H9 (cell line): ENCODE results near the gene BAG1. TPM values are rescaled to one million over a fixed set of nuclear protein-coding genes. Genes with fewer than 3 reads are reported as not detected.

ENCODE experiments used
- DNase-seq: peaks from one replicate; pipeline ENCODE4 v3.0.0-alpha.2; 2017
- H2AFZ ChIP-seq: one replicate; pipeline ENCODE4 v1.6.1; 2013; ENCODE audit warnings: mild to moderate bottlenecking, low read length, control low read depth, moderate library complexity
- H2AK5ac ChIP-seq: 2 replicates; pipeline ENCODE4 v1.6.1; 2013; ENCODE audit warnings: low read length, control low read depth, mixed read lengths; ENCODE audit not compliant: insufficient read length
- H2BK120ac ChIP-seq: one replicate; pipeline ENCODE4 v1.6.1; 2013; ENCODE audit warnings: low read depth, mild to moderate bottlenecking, low read length, control low read depth, inconsistent platforms; ENCODE audit not compliant: poor library complexity, severe bottlenecking
- H2BK12ac ChIP-seq: 2 replicates; pipeline ENCODE4 v1.6.1; 2013; ENCODE audit warnings: low read length, control low read depth, mixed read lengths, low read depth; ENCODE audit not compliant: insufficient read length
- H2BK15ac ChIP-seq: 2 replicates; pipeline ENCODE4 v1.6.1; 2013; ENCODE audit warnings: low read depth, low read length, control low read depth
- H2BK20ac ChIP-seq: one replicate; pipeline ENCODE4 v1.6.1; 2013; ENCODE audit warnings: low read depth, mild to moderate bottlenecking, low read length, control low read depth, inconsistent platforms; ENCODE audit not compliant: poor library complexity, severe bottlenecking
- H2BK5ac ChIP-seq: 2 replicates; pipeline ENCODE4 v1.6.1; 2013; ENCODE audit warnings: low read length, control low read depth, mixed read lengths; ENCODE audit not compliant: insufficient read length
- H3K14ac ChIP-seq: 2 replicates; pipeline ENCODE4 v1.6.1; 2013; ENCODE audit warnings: low read length, control low read depth; ENCODE audit not compliant: insufficient read depth
- H3K18ac ChIP-seq: 2 replicates; pipeline ENCODE4 v1.6.1; 2013; ENCODE audit warnings: low read depth, mild to moderate bottlenecking, mixed read lengths, low read length, control low read depth; ENCODE audit not compliant: insufficient read length
- H3K23ac ChIP-seq: 2 replicates; pipeline ENCODE4 v1.6.1; 2013; ENCODE audit warnings: low read length, control low read depth, mixed read lengths, low read depth; ENCODE audit not compliant: insufficient read length
- H3K23me2 ChIP-seq: 2 replicates; pipeline ENCODE4 v1.6.1; 2013; ENCODE audit warnings: low read depth, mild to moderate bottlenecking, mixed read lengths, low read length, control low read depth; ENCODE audit not compliant: insufficient read length, poor library complexity, severe bottlenecking
- H3K27ac ChIP-seq: 2 replicates; pipeline ENCODE4 v1.5.1; 2013; ENCODE audit warnings: low read length, control low read depth, mixed read lengths, low read depth; ENCODE audit not compliant: insufficient read length
- H3K27me3 ChIP-seq: 2 replicates; pipeline ENCODE4 v1.6.1; 2013; ENCODE audit warnings: low read length, control low read depth, inconsistent platforms; ENCODE audit not compliant: insufficient read depth
- H3K4ac ChIP-seq: 2 replicates; pipeline ENCODE4 v1.6.1; 2013; ENCODE audit warnings: low read depth, mild to moderate bottlenecking, control low read depth, inconsistent platforms, low read length, moderate library complexity
- H3K4me1 ChIP-seq: 2 replicates; pipeline ENCODE4 v1.6.1; 2013; ENCODE audit warnings: low read length, control low read depth, inconsistent platforms; ENCODE audit not compliant: insufficient read depth
- H3K4me2 ChIP-seq: 2 replicates; pipeline ENCODE4 v1.6.1; 2013; ENCODE audit warnings: low read length, control low read depth, mixed read lengths; ENCODE audit not compliant: insufficient read length, insufficient read depth
- H3K56ac ChIP-seq: 2 replicates; pipeline ENCODE4 v1.6.1; 2013; ENCODE audit warnings: low read depth, mild to moderate bottlenecking, mixed read lengths, low read length, control low read depth; ENCODE audit not compliant: insufficient read length
- H3K79me1 ChIP-seq: 2 replicates; pipeline ENCODE4 v1.6.1; 2013; ENCODE audit warnings: low read depth, mild to moderate bottlenecking, moderate library complexity, low read length, control low read depth, inconsistent platforms; ENCODE audit not compliant: insufficient read depth, poor library complexity, severe bottlenecking
- H3K79me2 ChIP-seq: 2 replicates; pipeline ENCODE4 v1.6.1; 2013; ENCODE audit warnings: low read length, control low read depth, inconsistent platforms; ENCODE audit not compliant: insufficient read depth
- H3K9ac ChIP-seq: 2 replicates; pipeline ENCODE4 v1.6.1; 2013; ENCODE audit warnings: low read length, control low read depth, mixed read lengths; ENCODE audit not compliant: insufficient read length; ENCODE audit errors: extremely low read depth
- H3K9me3 ChIP-seq: one replicate; pipeline ENCODE4 v1.6.1; 2013; ENCODE audit warnings: low read depth, low read length, inconsistent platforms; ENCODE audit not compliant: control insufficient read depth
- H3T11ph ChIP-seq: one replicate; pipeline ENCODE4 v1.6.1; 2013; ENCODE audit warnings: mild to moderate bottlenecking, low read length, control low read depth, inconsistent platforms
- H4K20me1 ChIP-seq: one replicate; pipeline ENCODE4 v1.6.1; 2013; ENCODE audit not compliant: control insufficient read depth, insufficient read length, insufficient read depth
- H4K5ac ChIP-seq: 2 replicates; pipeline ENCODE4 v1.6.1; 2013; ENCODE audit warnings: low read depth, mild to moderate bottlenecking, mixed read lengths, low read length, control low read depth; ENCODE audit not compliant: insufficient read length
- H4K8ac ChIP-seq: replicated peaks from 2 replicates; pipeline ENCODE4 v1.6.1; 2013; ENCODE audit warnings: low read length, control low read depth, mixed read lengths, low read depth; ENCODE audit not compliant: insufficient read length
- H4K91ac ChIP-seq: 2 replicates; pipeline ENCODE4 v1.6.1; 2013; ENCODE audit warnings: low read depth, mild to moderate bottlenecking, moderate library complexity, mixed read lengths, low read length, control low read depth; ENCODE audit not compliant: insufficient read length
- H3K27ac Mint-ChIP-seq, 3 experiments: 2 replicates in 2 of 3; 3 replicates in 1 of 3; pipeline ENCODE4 v1.8.0; 2020 to 2021; ENCODE audit warnings: mixed read lengths in 3 of 3, mild to moderate bottlenecking in 1 of 3, moderate library complexity in 1 of 3
- H3K27me3 Mint-ChIP-seq: 2 replicates; pipeline ENCODE4 v1.8.0; 2021; ENCODE audit warnings: low read depth, mild to moderate bottlenecking, moderate library complexity, mixed read lengths
- H3K36me3 Mint-ChIP-seq, 3 experiments: 2 replicates in 2 of 3; 3 replicates in 1 of 3; pipeline ENCODE4 v1.8.0; 2020 to 2021; ENCODE audit warnings: low read depth in 3 of 3, mixed read lengths in 3 of 3; ENCODE audit not compliant: insufficient read depth in 1 of 3
- H3K4me1 Mint-ChIP-seq, 2 experiments: 2 replicates each; pipeline ENCODE4 v1.8.0; 2020; ENCODE audit warnings: mixed read lengths in 2 of 2
- H3K4me3 Mint-ChIP-seq, 2 experiments: 2 replicates in 1 of 2; 3 replicates in 1 of 2; pipeline ENCODE4 v1.8.0; 2020 to 2021; ENCODE audit warnings: mild to moderate bottlenecking in 2 of 2, mixed read lengths in 2 of 2, moderate library complexity in 1 of 2
- H3K9me3 Mint-ChIP-seq, 2 experiments: 2 replicates in 1 of 2; 3 replicates in 1 of 2; pipeline ENCODE4 v1.8.0; 2020; ENCODE audit warnings: mild to moderate bottlenecking in 2 of 2, mixed read lengths in 2 of 2, moderate library complexity in 1 of 2
- CTCF ChIP-seq: fragments of 200-600 bp; sonication (generic); conservative IDR thresholded peaks from 3 replicates; pipeline ENCODE4 v1.8.0; 2021; ENCODE audit warnings: antibody characterized with exemption, mild to moderate bottlenecking
- WGBS: extraction: QIAGEN DNeasy Blood & Tissue Kit; methylation state at CpG from one replicate; pipeline ENCODE4 v1.1.7; 2013; ENCODE audit warnings: missing lambda C conversion rate, low lambda C conversion rate, mixed read lengths; ENCODE audit not compliant: insufficient read length; ENCODE audit errors: extremely low coverage; 5-methylcytosine and 5-hydroxymethylcytosine counted together
- total RNA-seq: library from RNA; stranded (reverse); gene quantifications from 2 replicates; pipeline ENCODE4 v1.2.1, GENCODE V29; 2021

Gene BAG1
- total RNA-seq, 1 experiment from 2014 or later, result 66.4 TPM

- Histone ChIP-seq H3K79me2 (no peaks in the 10 kb centered on the region), H3K23me2 (no peaks in the 10 kb centered on the region), H3K9ac (no peak overlapping the region), H3K18ac (no peak overlapping the region), H4K8ac (no peak overlapping the region), H3K23ac (no peak overlapping the region), H2BK120ac (no peak overlapping the region), H2BK5ac (no peak overlapping the region), H3T11ph (no peak overlapping the region), H4K5ac (no peak overlapping the region), H3K27ac (no peak overlapping the region), H3K9me3 (no peaks in the 10 kb centered on the region), H2BK15ac (no peak overlapping the region), H3K4me2 (no peak overlapping the region), H4K91ac (no peak overlapping the region), H3K14ac (no peak overlapping the region), H2BK12ac (no peak overlapping the region), H2AK5ac (no peak overlapping the region), H2AFZ (no peak overlapping the region), H3K56ac (no peak overlapping the region), H3K4me1 (no peaks in the 10 kb centered on the region), H3K4ac (no peak overlapping the region), H3K27me3 (no peaks in the 10 kb centered on the region), H2BK20ac (no peak overlapping the region), H3K79me1 (no peaks in the 10 kb centered on the region), H4K20me1 (no peaks in the 10 kb centered on the region)
- peak; percentile 43 for DNase-seq
- TF ChIP-seq CTCF, result no peak
- Mint-ChIP-seq H3K36me3 (no peaks in the 10 kb centered on the region), H3K27me3 (peaks cover 16% of the 10 kb centered on the region), H3K9me3 (no peaks in the 10 kb centered on the region), H3K4me1 (peaks cover 6% of the 10 kb centered on the region in 2 experiments), H3K4me3 (no peak overlapping the region), H3K27ac (no peak overlapping the region)
- WGBS, result no CpG with 5 or more reads among the region's 11 CpGs
These were observed 61.8 kb downstream of the BAG1 start for GRCh38 chr9:33202552-33203201.

Other genes with a start within 250 kb of the BAG1 start
- 217 and 218 TPM in 2 replicates for gene DNAJA1, start 239.4 kb downstream of the BAG1 start, total RNA-seq
- gene SMU1, start 188.0 kb downstream of the BAG1 start, total RNA-seq, result 26.3 and 26.9 TPM in 2 replicates
- gene B4GALT1, start 97.4 kb downstream of the BAG1 start, total RNA-seq, result 15.3 and 16.1 TPM in 2 replicates
- not detected in 2 replicates for gene SPINK4, start 24.5 kb downstream of the BAG1 start, total RNA-seq
- gene CHMP5, start 341 bp upstream of the BAG1 start, total RNA-seq, result 47.6 and 51.9 TPM in 2 replicates
- gene NFX1, start 25.8 kb upstream of the BAG1 start, total RNA-seq, result 35.1 and 36.3 TPM in 2 replicates
- gene AQP7, start 137.9 kb upstream of the BAG1 start, total RNA-seq, result not detected in 2 replicates
- gene AQP3, start 182.9 kb upstream of the BAG1 start, total RNA-seq, result 1.6 TPM in 2 replicates
- 64.4 and 66.3 TPM in 2 replicates for gene NOL6, start 209.2 kb upstream of the BAG1 start, total RNA-seq